ENCODE data around the gene GIMAP5. TPM values are rescaled to one million over a fixed set of nuclear protein-coding genes. Genes with fewer than 3 reads are reported as not detected.

GIMAP5 gene
- total RNA-seq, 1 experiment from 2014 or later = 0.24 TPM

GRCh38 chr7:150734254-150734653 lies 3.0 kb upstream of the GIMAP5 start:
- Mint-ChIP-seq H3K27me3 (ENCODE audit: low read depth) (peaks cover 100% of the 10 kb centered on the region), H3K4me3 (no peak overlapping the region), H3K36me3 (no peaks in the 10 kb centered on the region), H3K4me1 (peaks cover 5% of the 10 kb centered on the region; the same call in 1 of the 2 replicates), H3K27ac (no peak overlapping the region), H3K9me3 (no peaks in the 10 kb centered on the region)
- ATAC-seq = no peak
- TF ChIP-seq USF2 (CRISPR knock-in tag; IDR thresholded peaks at IDR 0.05) = no peak
- TF ChIP-seq ZBTB21 (CRISPR knock-in tag; IDR thresholded peaks at IDR 0.05; ENCODE audit: borderline replicate concordance) = no peak
- TF ChIP-seq ZNF281 (CRISPR knock-in tag; IDR thresholded peaks at IDR 0.05) = no peak
- no peak for TF ChIP-seq CTCF (IDR thresholded peaks at IDR 0.05)
- TF ChIP-seq SMAD4 (CRISPR knock-in tag; IDR thresholded peaks at IDR 0.05) = no peak
- TF ChIP-seq CREM (CRISPR knock-in tag; IDR thresholded peaks at IDR 0.05) = no peak
- TF ChIP-seq NFE2L1 (CRISPR knock-in tag; IDR thresholded peaks at IDR 0.05) = no peak
- no peak for TF ChIP-seq ZNF532 (CRISPR knock-in tag; IDR thresholded peaks at IDR 0.05; ENCODE audit: borderline replicate concordance)
- no peak for TF ChIP-seq HMGXB4 (CRISPR knock-in tag; IDR thresholded peaks at IDR 0.05)
- TF ChIP-seq CREB1 (CRISPR knock-in tag; IDR thresholded peaks at IDR 0.05) = no peak
- no peak for TF ChIP-seq SMAD3 (CRISPR knock-in tag; IDR thresholded peaks at IDR 0.05; ENCODE audit: borderline replicate concordance)
- no peak for TF ChIP-seq ZNF396 (CRISPR knock-in tag; IDR thresholded peaks at IDR 0.05; ENCODE audit: borderline replicate concordance)
- no peak for TF ChIP-seq ZNF219 (CRISPR knock-in tag; IDR thresholded peaks at IDR 0.05; ENCODE audit: borderline replicate concordance)
- no peak for TF ChIP-seq E2F1 (CRISPR knock-in tag; IDR thresholded peaks at IDR 0.05)
- ChIA-PET CTCF (no interaction called here), POLR2A (no interaction called here)
- no peak for DNase-seq (ENCODE audit: low spot score)
